Fibroblast of peridontal ligament (primary cell): ENCODE results near the gene UNC45A.
"Not testable (repeated sequence)": the region's sequence is repeated elsewhere in the genome, so short reads cannot be mapped to it uniquely, and the experiment has no call there.

Source experiments
- DNase-seq: peaks from one replicate; pipeline ENCODE4 v3.0.0-alpha.2; 2010; ENCODE audit errors: extremely low read depth

Gene UNC45A

GRCh38 chr15:90934949-90935751 lies at the start of gene UNC45A:
Gene UNC45A (plus strand): TSS chr15:90935285. CDS start chr15:90935325, 40 bp downstream.
- DNase-seq, result peak; percentile 72

GRCh38 chr15:90885432-90886290 lies 49.4 kb upstream of the UNC45A start:
- DNase-seq, result peak; percentile 66

- DNase-seq, result no peak
Measured at GRCh38 chr15:90886291-90886614, 48.8 kb upstream of the UNC45A start.

GRCh38 chr15:90887037-90887481 lies 48.0 kb upstream of the UNC45A start:
- DNase-seq, result no peak

GRCh38 chr15:90889313-90889730 lies 45.8 kb upstream of the UNC45A start:
- DNase-seq, result no peak

- DNase-seq, result no peak
Measured at GRCh38 chr15:90889736-90890456, 45.2 kb upstream of the UNC45A start.

- DNase-seq, result no peak
Measured at GRCh38 chr15:90890839-90891238, 44.2 kb upstream of the UNC45A start.

GRCh38 chr15:90891346-90891949 lies 43.6 kb upstream of the UNC45A start:
- DNase-seq, result no peak

- DNase-seq, result no peak
Measured at GRCh38 chr15:90892023-90892422, 43.1 kb upstream of the UNC45A start.

GRCh38 chr15:90892498-90893174 lies 42.4 kb upstream of the UNC45A start:
- DNase-seq, result no peak

- no peak for DNase-seq
Measured at GRCh38 chr15:90893175-90894090, 41.7 kb upstream of the UNC45A start.

GRCh38 chr15:90895571-90896117 lies 39.4 kb upstream of the UNC45A start:
- DNase-seq, result no peak

GRCh38 chr15:90897131-90897655 lies 37.9 kb upstream of the UNC45A start:
- not testable (repeated sequence) for DNase-seq

- no peak for DNase-seq
Measured at GRCh38 chr15:90901175-90902039, 33.7 kb upstream of the UNC45A start.

- peak; percentile 74 for DNase-seq
Measured at GRCh38 chr15:90902040-90902839, 32.8 kb upstream of the UNC45A start.

GRCh38 chr15:90902840-90903732 lies 32.0 kb upstream of the UNC45A start, which contains the start of gene MAN2A2:
Gene MAN2A2 (plus strand): TSS chr15:90903302. CDS start chr15:90904208, 906 bp downstream.
- peak; percentile 9 for DNase-seq
